Heart left ventricle (tissue), 16 donors: Measurements from ENCODE around the gene TMEM109. TPM values are rescaled to one million over a fixed set of nuclear protein-coding genes. Genes with fewer than 3 reads are reported as not detected.

Source experiments
- ATAC-seq, 4 donors: fragments of 200-7000 bp; cut with Tn5 transposase; one replicate each; pipeline ENCODE4 v1.9.1; 2020 to 2022; ENCODE audit warnings: moderate library complexity in 4 of 4, mild to moderate bottlenecking in 3 of 4, moderate number of reproducible peaks in 1 of 4
- DNase-seq, 5 donors: peaks; one replicate each; pipeline ENCODE4 v3.0.0-alpha.2; 2020
- H3K27ac ChIP-seq, 12 donors: fragments of 200-600 bp; sonication (generic) in 4 of 12; one replicate each; pipeline versions ENCODE4 v1.5.0 to v1.8.0; 2016 to 2022; ENCODE audit warnings: mild to moderate bottlenecking in 2 of 12
- H3K27me3 ChIP-seq, 9 donors: fragments of 200-600 bp; sonication (generic) in 2 of 9; one replicate each; pipeline versions ENCODE4 v1.5.1 to v1.8.0; 2016 to 2022; ENCODE audit warnings: mild to moderate bottlenecking in 3 of 9
- H3K36me3 ChIP-seq, 9 donors: fragments of 200-600 bp; sonication (generic) in 2 of 9; one replicate each; pipeline versions ENCODE4 v1.5.0 to v1.8.0; 2018 to 2022; ENCODE audit warnings: mild to moderate bottlenecking in 2 of 9
- H3K4me1 ChIP-seq, 12 donors: fragments of 200-600 bp; sonication (generic) in 4 of 12; one replicate each; pipeline versions ENCODE4 v1.5.0 to v1.8.0; 2016 to 2022; ENCODE audit warnings: mild to moderate bottlenecking in 3 of 12
- H3K4me3 ChIP-seq, 12 donors: fragments of 200-600 bp; sonication (generic) in 4 of 12; one replicate each; pipeline versions ENCODE4 v1.5.0 to v1.8.0; 2017 to 2022; ENCODE audit warnings: mild to moderate bottlenecking in 9 of 12, moderate library complexity in 4 of 12
- H3K9me3 ChIP-seq, 12 donors: fragments of 200-600 bp; sonication (generic) in 4 of 12; one replicate each; pipeline versions ENCODE4 v1.5.0 to v1.8.0; 2016 to 2022; ENCODE audit warnings: mild to moderate bottlenecking in 1 of 12
- POLR2A ChIP-seq, 2 donors: fragments of 450-650 bp; IDR thresholded peaks; one replicate each; pipeline ENCODE4 v1.6.1; 2017; ENCODE audit warnings: antibody characterized with exemption in 2 of 2, mild to moderate bottlenecking in 2 of 2, moderate library complexity in 2 of 2
- WGBS, 4 donors: extraction: QIAGEN DNeasy Blood & Tissue Kit in 2 of 4; methylation state at CpG; one replicate each; pipeline versions ENCODE4 v1.1.5 to v1.1.7; 2013 to 2018; 5-methylcytosine and 5-hydroxymethylcytosine counted together
- intact Hi-C, 10 donors: fragments of 100-400 bp; cut with DNase I; formaldehyde crosslinking; loops; one replicate each; pipeline versions ENCODE4 v1.11.1 to v1.14.2; 2022
- polyA plus RNA-seq, 2 donors: library from polyadenylated mRNA; stranded (reverse); fragments of 200-250 nt; gene quantifications; one replicate each; pipeline ENCODE4 v1.2.3, GENCODE V29; 2013
- total RNA-seq, 9 donors: library from RNA; depleted of rRNA in 2 of 9; stranded (reverse); fragments of >200 nt in 2 of 9; fragmentation: NEBNext Ultra II Directional in 3 of 9; extraction: Animal tissue kit (Norgen Biotek cat#: 25700) in 3 of 9; gene quantifications; one replicate each; pipeline versions ENCODE4 v1.1.0 to v1.2.4, GENCODE V29; 2016 to 2023
- TF ChIP-seq, protein P1 (sequence below), 12 donors: fragments of 200-600 bp; sonication (generic) in 4 of 12; IDR thresholded peaks; one replicate each; pipeline versions ENCODE4 v1.5.0 to v1.8.0; 2018 to 2022; ENCODE audit warnings: antibody characterized with exemption in 12 of 12, mild to moderate bottlenecking in 5 of 12
- donor health status: ischemic (EF 13 %, LVEDD 7.1; RV severe dilation, severe dysfunction).
- donor health status: healthy with polysubstance abuse.
- donor health status: DM: no; HTN: yes; CAD: no.
- donor health status: DM: no; HTN: no; CAD: no.
- donor health status: ischemic (EF 25% LVEDD 6.9; RV normal size, moderate dysfunction).
- donor health status: ischemic (EF 25% LVEDD 5.7; RV mildly dilated, moderate dysfunction).
- donor health status: healthy.
- donor health status: DM: yes; HTN: yes; CAD: no.
- donor health status: ischemic (EF 35%, LVEDD 5.7; RV mildly dilated, moderate dysfunction).
- donor health status: nonischemic (EF 11% LVEDD 7.7; RV severe dilation, severe dysfunction).
- donor health status: DM: yes; HTN: yes; CAD: no.
- donor health status: PGD.
- donor health status: ischemic (EF 29% LVEDD 5.4; RV normal size, mild dysfunction).
- donor health status: nonischemic (EF 23%, LVEDD 6.1; RV moderate dilation, normal function).

The TMEM109 gene
- total and polyA plus RNA-seq, 11 donors: 71.8 to 131 (median 96.3) TPM

GRCh38 chr11:60867871-60868681, 45.9 kb upstream of the TMEM109 start:
- TF ChIP-seq, protein P1, sequence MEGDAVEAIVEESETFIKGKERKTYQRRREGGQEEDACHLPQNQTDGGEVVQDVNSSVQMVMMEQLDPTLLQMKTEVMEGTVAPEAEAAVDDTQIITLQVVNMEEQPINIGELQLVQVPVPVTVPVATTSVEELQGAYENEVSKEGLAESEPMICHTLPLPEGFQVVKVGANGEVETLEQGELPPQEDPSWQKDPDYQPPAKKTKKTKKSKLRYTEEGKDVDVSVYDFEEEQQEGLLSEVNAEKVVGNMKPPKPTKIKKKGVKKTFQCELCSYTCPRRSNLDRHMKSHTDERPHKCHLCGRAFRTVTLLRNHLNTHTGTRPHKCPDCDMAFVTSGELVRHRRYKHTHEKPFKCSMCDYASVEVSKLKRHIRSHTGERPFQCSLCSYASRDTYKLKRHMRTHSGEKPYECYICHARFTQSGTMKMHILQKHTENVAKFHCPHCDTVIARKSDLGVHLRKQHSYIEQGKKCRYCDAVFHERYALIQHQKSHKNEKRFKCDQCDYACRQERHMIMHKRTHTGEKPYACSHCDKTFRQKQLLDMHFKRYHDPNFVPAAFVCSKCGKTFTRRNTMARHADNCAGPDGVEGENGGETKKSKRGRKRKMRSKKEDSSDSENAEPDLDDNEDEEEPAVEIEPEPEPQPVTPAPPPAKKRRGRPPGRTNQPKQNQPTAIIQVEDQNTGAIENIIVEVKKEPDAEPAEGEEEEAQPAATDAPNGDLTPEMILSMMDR (IDR thresholded peaks at IDR 0.05): no peak
- no peak for TF ChIP-seq POLR2A (IDR thresholded peaks at IDR 0.05)
- Histone ChIP-seq H3K27me3 (no peaks in the 10 kb centered on the region), H3K9me3 (no peaks in the 10 kb centered on the region), H3K4me3 (no peak overlapping the region), H3K27ac (no peak overlapping the region), H3K4me1 (peaks cover 5 to 45% (median 26%) of the 10 kb centered on the region in 12 donors), H3K36me3 (no peaks in the 10 kb centered on the region)
- intact Hi-C loops: no loop called here
- ATAC-seq: no peak
- WGBS, 4 donors: 74 to 91% (median 87%) methylated on average over 10 of the region's 10 CpGs
- DNase-seq: peak in 3 of 5 donors; percentile 1 to 6 (median 3)

DNA sequence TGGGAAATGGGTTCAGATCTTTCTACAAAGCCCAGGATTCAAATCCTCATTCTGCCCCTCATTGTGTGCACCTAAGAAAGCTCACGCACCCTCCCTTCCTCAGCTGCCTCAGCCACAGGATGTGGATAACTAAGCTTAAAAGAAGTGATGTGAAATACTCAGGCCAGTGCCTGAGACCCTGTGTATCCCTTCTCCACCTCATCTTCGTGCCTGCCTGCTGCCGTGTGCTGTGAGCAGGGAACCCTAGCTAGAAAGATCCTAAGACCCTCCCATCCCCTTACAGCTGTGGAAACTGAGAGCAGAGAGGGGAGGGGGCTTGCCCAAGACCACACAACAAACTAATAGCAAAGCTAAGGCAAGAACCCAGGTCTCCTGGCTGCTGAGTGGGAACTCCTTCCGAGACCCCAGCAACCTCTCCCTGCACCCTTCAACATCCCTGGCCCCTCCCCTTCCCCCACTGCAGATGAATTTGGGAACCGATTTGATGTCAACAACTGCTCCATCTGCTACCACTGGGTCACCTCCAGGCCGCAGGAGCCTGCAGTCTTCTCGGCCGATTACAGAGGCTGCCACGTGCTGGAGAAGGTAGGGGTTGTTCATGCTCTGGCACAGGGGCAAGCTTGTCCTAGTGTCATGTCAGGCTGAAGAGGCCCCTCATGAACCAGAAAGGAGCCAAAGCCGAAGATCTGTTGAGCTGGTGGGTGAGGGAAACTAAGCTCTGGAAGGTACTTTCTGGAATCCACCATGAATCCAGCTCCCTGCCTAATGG, 45.1 kb upstream of the TMEM109 start:
- H3K36me3 ChIP-seq: no peaks in the 10 kb centered on the region
- no peak overlapping the region for H3K4me3 ChIP-seq
- ATAC-seq (no peak), DNase-seq (peak in 1 of 5 donors; percentile 17)
- 73 to 85% (median 81%) methylated on average over 10 of the region's 10 CpGs for WGBS, 4 donors
- no peaks in the 10 kb centered on the region for H3K27me3 ChIP-seq
- TF ChIP-seq, protein P1 (IDR thresholded peaks at IDR 0.05): no peak
- TF ChIP-seq POLR2A (IDR thresholded peaks at IDR 0.05): no peak
- H3K4me1 ChIP-seq: peaks cover 5 to 49% (median 28%) of the 10 kb centered on the region in 12 donors
- H3K27ac ChIP-seq: no peak overlapping the region
- intact Hi-C loops: no loop called here
- no peaks in the 10 kb centered on the region for H3K9me3 ChIP-seq

DNA sequence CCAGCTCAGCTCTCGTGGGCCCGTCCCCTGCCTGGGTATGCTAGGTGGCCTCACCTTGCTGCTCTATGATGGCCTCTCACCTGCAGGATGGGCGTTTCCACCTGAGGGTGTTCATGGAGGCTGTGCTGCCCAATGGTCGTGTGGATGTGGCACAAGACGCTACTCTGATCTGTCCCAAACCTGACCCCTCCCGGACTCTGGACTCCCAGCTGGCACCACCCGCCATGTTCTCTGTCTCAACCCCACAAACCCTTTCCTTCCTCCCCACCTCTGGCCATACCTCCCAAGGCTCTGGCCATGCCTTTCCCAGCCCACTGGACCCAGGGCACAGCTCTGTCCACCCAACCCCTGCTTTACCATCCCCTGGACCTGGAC, 44.5 kb upstream of the TMEM109 start:
- Histone ChIP-seq H3K9me3 (no peaks in the 10 kb centered on the region), H3K36me3 (no peaks in the 10 kb centered on the region), H3K27me3 (no peaks in the 10 kb centered on the region), H3K4me3 (no peak overlapping the region), H3K4me1 (peaks cover 5 to 52% (median 28%) of the 10 kb centered on the region in 12 donors), H3K27ac (no peak overlapping the region)
- TF ChIP-seq POLR2A (IDR thresholded peaks at IDR 0.05): no peak
- TF ChIP-seq, protein P1 (IDR thresholded peaks at IDR 0.05): no peak
- peak in 1 of 5 donors; percentile 22 for DNase-seq
- intact Hi-C loops: no loop called here
- WGBS, 4 donors: 86 to 96% (median 95%) methylated on average over 4 to 7 of the region's 7 CpGs
- no peak for ATAC-seq

GRCh38 chr11:60870276-60870675, 43.7 kb upstream of the TMEM109 start:
- WGBS, 4 donors: 69 to 80% (median 75%) methylated on average over 3 of the region's 3 CpGs
- Histone ChIP-seq H3K27ac (peak overlapping the region in 5 of 12 donors; percentile 5 to 78 (median 70)), H3K9me3 (no peaks in the 10 kb centered on the region), H3K4me3 (no peak overlapping the region), H3K36me3 (no peaks in the 10 kb centered on the region), H3K4me1 (peaks cover 5 to 55% (median 28%) of the 10 kb centered on the region in 12 donors), H3K27me3 (no peaks in the 10 kb centered on the region)
- TF ChIP-seq, protein P1 (IDR thresholded peaks at IDR 0.05): no peak
- TF ChIP-seq POLR2A (IDR thresholded peaks at IDR 0.05): no peak
- DNase-seq (peak in 1 of 5 donors; percentile 28), ATAC-seq (no peak)
- intact Hi-C loops: no loop called here
